NCI-H1417 treated with DMSO at 0.1 percent for 48 hours (cell line): Measurements from ENCODE around the gene EIF2B4.
"Not testable (repeated sequence)": the region's sequence is repeated elsewhere in the genome, so short reads cannot be mapped to it uniquely, and the experiment has no call there.

Experiments
- DNase-seq: peaks from one replicate; lab custom pipeline; 2025; lab: John Stamatoyannopoulos, UW

Gene EIF2B4

DNA sequence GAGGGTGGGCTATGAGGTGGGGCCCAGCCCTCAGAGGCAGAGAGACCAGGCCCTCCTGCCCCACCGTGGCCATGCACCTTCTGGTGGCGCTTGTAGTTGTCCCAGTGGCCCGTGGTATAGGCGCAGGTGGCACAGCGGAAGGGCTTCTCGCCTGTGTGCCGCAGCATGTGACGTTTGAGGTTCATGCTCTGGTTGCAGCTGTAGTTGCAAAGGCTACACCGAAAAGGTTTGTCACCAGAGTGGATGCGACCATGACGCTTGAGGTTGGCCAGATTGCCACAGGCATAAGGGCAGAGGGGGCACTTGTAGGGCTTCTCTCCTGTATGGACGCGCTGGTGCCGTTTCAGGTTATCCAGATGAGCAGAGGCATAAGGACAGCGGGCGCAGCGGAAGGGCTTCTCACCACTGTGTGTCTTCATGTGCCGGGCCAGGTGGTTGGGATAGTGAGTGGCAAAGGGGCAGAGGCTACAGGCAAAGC is 7.5 kb upstream of the EIF2B4 start:
- no peak for DNase-seq

DNA sequence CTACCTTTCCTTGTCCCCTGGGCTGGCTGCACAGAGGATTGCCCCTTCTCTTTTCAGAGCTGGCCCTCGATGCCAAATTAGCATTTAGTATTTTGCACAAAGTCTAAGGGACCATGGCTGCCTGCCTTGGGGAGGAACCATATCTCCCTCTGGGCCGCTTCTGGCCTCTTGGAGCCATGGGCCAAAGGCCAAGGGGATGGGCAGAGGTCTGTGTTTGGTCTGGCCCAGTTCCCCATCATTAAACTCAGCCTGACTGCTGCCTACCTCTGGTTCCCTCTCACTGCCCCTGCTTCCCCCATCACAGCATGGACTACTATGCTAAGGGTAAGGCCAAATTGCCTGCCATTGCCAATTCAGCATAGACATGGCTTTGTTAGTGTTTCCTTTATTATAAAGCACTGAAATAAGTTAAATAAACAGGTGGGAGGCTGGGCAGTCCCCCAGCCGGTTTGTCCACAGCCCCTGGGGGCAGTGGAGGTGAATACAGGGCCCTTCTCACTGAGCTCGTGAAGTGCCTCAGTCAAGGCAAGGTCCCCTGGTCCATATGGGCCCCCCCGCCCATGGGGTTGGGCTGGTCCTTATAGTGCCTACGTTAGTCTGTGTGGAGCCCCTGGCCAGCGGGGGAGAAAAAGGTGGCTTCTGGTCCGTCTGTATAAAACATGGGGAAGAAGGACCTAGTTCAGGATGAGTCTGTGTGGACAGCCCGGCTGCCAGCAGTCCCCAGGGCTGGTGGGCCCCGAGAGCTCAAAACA is 6.9 kb upstream of the EIF2B4 start:
- DNase-seq = no peak

DNA sequence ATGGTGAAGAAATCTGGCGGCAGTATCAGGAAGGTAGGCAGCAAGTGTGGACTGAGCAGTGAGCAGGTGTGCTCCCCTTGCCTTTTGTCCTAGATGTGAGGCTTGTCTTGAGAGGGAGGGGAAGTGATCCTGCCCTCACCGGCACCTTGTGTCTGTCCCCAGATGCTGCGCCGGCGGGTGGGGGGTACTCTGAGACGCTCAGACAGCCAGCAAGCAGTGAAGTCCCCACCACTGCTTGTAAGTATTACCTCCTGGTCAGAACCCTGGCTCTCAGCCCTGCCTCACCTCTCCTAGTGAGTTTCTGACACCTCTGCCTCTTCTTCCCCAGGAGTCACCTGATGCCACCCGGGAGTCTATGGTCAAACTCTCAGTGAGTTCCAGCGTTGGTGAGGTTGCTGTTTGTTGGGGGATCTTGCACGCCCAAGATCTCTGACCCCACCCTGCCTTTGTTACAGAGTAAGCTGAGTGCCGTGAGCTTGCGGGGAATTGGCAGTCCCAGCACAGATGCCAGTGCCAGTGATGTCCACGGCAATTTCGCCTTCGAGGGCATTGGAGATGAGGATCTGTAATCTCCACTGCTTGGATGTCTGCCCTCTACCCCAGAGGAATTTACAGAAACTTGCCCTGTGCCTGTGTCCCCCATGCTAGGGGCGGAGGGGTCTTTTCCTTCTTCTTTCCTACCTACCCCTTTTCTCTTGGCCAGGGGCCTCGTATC is 6.2 kb upstream of the EIF2B4 start:
- DNase-seq = no peak

DNA sequence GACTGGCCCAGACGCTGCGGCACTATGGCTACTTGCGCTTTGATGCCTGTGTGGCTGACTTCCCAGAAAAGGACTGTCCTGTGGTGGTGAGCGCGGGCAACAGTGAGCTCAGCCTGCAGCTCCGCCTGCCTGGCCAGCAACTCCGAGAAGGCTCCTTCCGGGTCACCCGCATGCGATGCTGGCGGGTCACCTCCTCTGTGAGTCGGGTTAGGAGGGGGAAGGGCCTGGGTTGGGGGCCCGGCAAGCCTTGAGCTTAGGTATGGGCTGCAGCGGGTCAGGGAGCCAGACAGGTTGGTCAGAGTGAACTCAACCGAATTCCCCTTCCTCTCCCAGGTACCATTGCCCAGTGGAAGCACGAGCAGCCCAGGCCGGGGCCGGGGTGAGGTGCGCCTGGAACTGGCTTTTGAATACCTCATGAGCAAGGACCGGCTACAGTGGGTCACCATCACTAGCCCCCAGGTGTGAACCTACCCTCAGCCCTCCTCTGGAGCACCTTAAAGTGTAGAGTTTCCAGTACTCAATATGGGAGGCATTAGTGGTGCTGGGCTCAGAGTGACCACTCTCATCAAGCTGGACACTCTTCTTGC is 5.5 kb upstream of the EIF2B4 start:
- no peak for DNase-seq

DNA sequence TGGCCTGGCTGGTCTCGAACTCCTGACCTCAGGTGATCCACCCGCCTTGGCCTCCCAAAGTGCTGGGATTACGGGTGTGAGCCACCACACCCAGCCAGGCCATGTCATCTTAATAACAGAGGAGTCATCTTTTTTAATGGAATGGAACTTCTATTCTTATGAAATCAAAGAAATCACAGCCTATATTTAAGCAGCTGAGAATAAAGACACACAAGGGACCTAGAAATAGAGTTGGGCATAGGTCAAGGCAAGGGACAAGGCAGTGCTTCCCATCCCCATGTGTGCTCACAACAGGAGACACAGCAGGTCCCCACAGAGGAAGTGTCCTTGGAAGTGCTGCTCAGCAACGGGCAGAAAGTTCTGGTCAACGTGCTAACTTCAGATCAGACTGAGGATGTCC is 3.4 kb upstream of the EIF2B4 start:
- no peak for DNase-seq

DNA sequence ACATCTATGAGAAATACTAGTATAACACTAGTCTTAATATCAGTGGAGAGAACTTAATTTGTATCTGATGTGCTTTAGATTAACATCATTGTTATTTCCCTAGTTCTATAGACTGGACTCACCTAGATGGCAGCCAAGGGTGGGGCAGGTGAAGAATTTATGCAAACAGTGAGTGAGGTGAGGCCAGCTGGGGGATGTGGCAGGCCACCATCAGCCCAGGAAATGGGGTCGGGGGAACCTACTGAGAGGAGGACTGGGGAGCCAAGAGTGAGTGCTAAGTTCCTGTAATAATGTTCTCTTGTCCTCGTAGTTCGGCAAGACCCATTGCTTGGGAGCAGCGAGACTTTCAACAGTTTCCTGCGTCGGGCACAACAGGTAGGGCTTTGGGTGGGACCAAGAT is 2.8 kb upstream of the EIF2B4 start:
- DNase-seq = no peak

DNA sequence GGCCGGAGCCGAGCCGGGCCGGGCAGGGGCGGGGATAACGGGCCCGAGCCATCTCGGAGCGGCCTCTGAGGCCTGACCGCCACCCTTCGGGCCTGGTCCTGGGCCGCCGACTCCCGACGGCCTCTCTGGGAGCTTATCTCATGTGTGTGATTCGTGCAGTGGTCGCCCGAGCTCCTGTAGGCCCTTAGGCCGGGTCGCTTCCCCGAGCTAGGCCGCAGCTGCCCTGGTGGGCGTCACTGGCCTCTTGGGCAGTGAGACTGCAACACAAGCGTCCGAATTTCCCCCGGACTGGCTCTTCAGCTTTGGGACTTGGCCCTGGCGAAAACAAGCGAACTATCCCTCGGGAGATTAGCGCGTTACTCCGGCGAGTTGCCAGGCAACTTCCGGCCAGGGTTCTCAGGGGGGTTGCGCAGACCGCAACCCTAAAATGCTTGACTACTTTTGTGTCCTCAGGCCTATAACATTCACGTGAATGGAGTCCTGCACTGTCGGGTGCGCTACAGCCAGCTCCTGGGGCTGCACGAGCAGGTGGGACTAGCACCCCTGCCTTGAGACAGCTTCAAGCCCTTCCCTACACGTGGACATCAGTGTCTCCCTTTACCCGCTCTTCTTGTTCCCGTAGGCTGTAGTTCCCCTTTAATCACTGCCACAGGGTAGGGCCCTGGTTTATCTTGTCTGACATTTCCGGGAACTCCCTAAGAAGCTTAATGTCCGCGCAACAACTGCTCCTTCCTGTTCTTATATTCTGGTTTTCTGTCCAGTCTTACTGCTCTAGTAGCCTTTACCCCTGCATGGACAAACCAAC is 880 bp upstream of the EIF2B4 start:
- no peak for DNase-seq

DNA sequence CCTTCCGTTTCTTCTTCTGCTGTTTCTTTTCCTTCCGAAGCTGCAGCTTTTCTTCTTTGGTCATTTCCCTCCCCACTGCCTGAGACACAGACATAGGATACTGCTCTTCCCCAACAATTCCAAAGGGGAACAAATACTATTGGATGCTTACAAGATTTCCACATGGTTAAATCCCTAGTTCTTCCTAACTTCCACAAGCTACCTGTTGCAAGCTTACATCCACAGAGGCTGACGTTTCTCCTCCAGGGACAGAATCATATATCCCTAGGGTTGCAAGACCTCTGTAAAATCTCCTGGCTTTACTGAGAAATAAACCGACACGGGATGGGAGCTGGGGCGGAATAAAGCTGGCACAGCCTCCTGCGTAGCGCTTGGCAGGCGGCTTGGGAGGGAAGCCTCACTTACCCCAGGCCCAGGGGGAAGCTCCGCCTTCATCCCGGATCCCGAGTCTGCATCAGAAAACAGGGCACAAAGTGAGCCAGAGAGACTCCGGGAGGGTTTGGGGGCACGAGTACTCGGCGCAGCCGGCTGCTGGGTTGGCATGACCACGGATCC is 590 bp downstream of the EIF2B4 start:
- DNase-seq = no peak

DNA sequence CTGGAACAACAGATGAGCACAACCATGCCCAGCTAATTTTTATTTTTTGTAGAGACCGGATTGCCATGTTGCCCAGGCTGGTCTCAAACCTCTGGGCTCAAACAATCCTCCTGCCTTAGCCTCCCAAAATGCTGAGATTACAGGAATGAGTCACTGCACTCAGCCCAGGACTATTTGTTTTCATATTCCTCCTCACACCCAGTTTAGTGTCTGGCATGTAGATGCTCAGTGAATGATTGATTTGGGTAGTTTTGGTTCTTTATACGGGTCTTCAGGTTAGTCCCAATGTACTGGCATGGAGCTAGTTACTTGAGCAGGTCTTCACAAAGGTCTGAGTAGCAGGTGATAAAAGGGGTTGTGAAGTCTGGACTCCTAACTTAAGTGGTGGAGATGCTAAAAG is 6.2 kb downstream of the EIF2B4 start:
- no peak for DNase-seq

DNA sequence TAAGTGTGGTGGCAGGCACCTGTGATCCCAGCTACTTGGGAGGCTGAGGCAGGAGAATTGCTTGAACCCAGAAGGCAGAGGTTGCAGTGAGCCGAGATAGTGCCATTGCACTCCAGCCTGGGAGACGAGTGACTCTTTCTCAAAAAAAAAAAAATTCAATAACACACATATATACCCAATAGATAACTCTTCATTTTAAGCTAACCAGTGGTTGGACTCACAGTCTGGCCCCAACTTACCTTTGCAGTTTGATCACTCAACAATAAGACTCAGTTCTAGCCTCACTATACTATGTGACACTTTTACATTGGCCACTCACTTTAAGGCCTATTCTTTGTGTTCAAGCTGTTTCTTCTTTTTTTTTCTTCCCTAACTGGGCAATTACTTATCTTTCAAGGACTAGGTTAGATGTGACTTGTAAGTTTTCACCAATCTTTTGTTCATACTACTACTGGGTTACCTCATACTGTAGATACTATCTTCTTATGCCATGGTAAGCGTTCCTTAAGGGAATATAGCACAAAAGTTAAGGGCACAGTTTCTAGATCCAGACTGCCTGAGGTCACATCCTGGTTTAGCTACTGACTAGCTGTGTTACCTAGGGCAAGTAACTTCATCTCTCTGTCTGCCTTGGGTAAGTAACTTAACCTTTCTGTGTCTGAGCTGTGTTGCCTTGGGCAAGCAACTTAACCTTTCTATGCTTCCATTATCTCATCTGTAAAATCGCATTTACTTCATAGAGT is 7.3 kb downstream of the EIF2B4 start:
- DNase-seq = no peak

DNA sequence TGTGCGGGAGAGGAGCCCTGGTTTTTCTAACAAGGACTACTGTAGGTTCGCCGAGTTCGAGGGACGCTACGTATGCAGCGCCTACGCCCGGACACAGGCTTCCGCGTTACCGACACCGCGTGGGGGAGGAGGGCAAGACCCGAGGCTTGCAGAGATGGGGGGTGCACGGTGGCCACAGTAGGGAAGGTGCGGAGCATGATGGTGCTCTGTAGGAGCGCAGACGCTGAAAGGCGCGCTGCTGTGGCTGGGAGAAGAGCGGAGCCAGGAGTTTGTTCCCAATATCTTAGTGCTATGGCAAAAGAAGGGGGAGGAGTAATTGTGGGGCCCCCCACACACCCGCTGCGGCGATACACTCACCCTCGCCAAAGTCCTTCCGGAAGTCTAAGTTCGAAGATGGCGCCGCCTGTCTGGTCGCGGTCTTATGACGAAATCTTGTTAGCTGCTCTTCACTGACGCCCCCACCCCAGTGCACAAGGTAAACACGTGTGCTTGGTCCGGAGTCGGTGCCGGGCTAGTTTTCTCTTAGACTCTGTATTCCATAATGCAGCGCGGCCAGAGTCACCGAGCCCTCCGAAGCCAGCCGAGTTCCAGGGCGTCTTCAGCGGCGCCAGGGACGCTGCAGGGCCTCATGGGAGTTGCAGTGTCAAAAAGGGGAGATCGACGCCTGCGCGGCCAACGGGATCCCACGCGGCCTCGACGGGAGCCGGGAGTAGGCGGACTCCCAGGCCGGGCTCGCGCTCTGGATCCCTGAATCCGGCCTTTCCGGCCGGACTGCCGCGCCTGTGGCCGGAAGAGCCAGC is 13.6 kb downstream of the EIF2B4 start, which contains the start of gene GTF3C2:
GTF3C2 (minus strand) TSS at position 383 of the 800 bp plus-strand sequence. CDS start 13,210 bp downstream, outside the sequence.
- peak; percentile 98 for DNase-seq

DNA sequence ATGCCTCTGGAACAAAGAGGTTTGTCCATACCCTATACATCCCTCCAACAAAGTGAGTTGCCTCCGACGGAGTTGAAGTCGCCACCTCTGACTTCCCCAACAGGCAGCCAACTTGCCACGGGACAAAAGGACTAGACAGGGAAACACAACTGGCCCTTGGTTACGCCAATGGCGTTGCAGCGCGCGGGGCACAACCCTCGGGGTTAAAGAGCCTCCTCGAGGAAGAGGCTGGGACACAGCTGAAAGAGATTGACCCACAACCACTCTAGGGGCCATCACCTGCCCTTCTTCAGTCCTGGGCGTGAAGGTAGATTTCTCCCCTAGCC is 14.1 kb downstream of the EIF2B4 start:
- DNase-seq = no peak

DNA sequence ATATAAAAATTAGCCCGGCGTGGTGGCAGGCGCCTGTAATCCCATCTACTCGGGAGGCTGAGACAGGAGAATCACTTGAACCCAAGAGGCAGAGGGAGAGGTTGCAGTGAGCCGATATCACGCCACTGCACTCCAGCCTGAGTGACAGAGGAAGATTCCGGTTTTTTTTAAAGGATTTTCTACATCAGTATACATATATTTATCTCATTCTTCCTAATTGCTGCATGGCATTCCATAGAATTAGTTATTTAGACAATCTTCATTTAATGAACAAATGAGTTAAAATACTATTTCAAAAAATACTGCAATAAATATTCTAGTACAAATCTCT is 15.6 kb downstream of the EIF2B4 start:
- no peak for DNase-seq

DNA sequence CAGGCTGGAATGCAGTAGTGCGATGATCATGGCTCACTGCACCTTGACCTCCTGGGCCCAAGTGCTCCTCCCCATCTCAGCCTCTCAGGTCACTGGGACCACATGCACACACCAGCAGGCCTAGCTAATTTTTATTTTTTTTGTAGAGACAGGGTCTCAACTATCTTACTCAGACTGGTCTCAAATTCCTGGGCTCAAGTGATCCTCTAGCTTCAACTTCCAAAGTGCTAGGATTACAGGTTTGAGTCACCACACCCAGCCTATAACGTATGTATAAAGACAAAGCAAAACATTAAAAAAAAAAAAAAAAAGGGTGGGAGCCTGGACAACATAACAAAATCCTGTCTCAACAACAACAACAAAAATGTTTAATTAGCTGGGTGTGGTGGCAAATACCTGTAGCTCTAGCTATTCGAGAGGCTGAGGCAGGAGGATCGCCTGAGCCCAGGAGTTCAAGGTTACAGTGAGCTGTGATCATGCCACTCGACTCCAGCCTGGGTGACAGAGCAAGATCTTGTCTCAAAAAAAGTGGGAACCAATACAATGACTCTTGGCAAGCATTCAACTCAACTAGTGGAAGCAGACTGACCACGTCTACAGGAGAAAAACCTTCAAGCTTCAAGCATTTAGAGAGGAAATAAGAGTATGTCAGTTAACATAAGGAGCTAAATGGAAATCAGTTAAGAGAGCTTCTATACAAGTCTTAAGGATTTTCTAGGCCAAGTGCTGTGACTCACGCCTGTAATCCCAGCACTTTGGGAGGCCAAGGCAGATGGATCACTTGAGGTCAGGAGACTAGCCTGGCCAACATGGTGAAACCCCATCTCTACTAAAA is 16.2 kb downstream of the EIF2B4 start:
- no peak for DNase-seq

DNA sequence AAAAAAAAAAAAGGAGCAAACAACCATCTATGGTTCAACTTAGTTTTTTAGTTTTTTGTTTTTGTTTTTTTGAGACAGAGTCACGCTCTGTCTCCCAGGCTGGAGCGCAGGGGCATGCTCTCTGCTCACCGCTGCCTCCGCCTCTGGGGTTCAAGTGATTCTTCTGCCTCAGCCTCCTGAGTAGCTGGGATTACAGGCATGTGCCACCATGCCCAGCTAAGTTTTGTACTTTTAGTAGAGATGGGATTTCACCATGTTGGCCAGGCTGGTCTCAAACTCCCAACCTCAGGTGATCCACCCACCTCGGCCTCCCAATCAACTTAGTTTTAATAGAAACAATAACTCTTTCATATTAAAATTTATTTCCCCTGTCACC is 16.8 kb downstream of the EIF2B4 start:
- not testable (repeated sequence) for DNase-seq

DNA sequence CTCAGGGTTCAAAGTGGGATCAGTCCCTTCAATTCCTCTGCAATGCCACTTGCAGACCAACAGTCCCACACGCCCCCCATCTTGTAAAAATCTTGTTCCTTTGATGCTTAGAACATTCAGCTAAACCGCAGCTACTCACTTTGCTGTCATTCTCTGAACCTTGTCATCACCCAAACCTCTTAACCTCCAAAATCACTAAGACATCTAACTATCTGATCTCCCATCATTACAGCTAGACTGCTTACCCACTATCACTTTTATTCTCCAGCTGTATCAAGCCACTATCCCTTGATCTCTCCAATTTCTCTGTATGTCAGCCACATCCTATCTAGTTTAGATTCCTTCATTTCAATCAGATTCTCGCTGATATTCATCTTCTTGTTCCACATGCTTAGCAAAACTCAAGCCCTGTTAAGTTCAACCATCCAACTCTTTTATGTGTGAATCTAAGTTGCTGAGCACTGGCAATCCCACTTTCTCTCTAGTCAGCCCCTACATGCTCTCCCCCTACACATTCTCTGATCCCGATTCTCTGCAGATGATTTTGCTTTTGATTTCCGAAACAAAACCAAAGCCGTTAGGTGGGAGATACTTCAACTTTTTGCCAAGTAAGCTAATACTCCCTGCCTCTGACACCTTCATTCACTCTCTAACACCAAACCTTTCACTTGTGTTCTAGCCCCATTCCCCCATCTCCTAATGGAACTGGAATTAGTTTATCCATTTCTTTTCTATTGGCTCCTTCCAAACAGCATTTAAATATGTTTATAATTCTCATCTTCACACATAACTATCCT is 18.1 kb downstream of the EIF2B4 start:
- DNase-seq = no peak

DNA sequence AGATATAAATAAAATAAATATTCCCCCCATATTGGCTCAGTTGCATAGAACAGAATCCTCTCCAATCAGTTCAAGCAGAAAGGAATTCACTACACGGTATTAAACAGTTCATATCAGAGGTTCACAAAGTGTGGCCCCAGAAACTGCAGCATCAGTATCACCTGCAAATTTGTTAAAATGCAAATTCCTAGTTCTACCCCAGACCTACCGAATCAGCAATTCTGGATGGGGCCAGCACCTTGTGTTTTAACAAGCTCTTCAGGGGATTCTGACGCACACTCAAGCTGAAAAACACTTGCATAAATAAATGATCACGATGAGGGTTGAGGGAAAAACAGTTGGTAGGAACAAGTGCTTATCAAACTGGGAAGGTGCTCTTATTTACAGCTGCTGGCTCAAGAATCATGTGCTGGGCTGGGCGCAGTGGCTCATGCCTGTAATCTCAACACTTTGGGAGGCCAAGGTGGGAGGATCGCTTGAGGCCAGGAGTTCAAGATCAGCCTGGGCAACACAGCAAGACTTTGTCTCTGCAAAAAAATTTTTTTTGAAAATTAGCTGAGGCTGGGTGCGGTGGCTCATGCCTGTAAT is 19.9 kb downstream of the EIF2B4 start:
- DNase-seq = no peak

DNA sequence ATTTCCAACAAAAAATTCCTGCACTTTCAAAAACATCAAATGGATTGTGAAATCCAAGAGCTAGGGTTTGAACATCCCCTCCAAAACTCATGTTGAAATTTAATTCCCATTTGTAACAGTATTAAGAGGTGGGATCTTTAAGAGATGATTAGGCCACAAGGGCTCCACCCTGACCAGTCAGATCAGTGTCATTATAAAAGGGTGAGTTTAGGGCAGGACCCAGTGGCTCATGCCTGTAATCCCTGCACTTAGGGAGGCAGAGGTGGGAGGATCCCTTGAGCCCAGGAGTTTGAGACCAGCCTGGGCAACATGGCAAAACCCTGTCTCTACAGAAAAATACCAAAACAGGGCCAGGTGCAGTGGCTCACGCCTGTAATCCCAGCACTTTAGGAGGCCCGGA is 22.5 kb downstream of the EIF2B4 start:
- DNase-seq = no peak

DNA sequence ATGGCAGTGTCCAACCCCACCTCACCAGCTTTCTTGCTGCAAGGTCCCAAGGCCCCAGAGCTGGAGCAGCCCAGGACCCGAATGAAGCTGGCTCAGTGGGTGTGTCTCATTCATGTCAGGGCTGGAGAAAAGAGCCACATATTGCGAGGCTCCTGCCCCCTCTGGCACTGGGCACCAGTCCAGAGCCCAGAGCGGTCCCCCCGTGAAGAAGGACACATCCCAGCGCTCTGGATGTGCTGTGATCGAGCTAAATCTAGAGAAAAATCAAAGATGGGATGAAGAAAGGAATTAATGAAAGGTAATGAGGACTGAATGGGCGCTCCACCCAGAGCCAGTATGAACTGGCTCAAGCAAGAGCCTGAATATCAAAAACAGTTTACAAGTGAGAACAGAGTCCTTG is 34.0 kb downstream of the EIF2B4 start:
- no peak for DNase-seq
